ENCODE data around the gene EXOC6B.

Gene EXOC6B

GRCh38 chr2:72738096-72738495, 87.7 kb downstream of the EXOC6B start:
- H3K4ac ChIP-seq (ENCODE audit: low read depth, low read length), result no peak overlapping the region
- no peak overlapping the region for H2BK5ac ChIP-seq (ENCODE audit: low read length)
- H3K9ac ChIP-seq (ENCODE audit: low read length), result no peak overlapping the region
- H4K8ac ChIP-seq (ENCODE audit: low read depth, low read length), result no peak overlapping the region
- no peak overlapping the region for H3K56ac ChIP-seq (ENCODE audit: low read length)
- no peaks in the 10 kb centered on the region for H3K36me3 ChIP-seq (ENCODE audit: control insufficient read depth, insufficient read depth, low read length)
- no peaks in the 10 kb centered on the region for H3K79me2 ChIP-seq (ENCODE audit: control insufficient read depth, insufficient read depth, low read length)
- no peak overlapping the region for H3K27ac ChIP-seq (ENCODE audit: low read depth, low read length)
- H2AK5ac ChIP-seq (ENCODE audit: low read length), result no peak overlapping the region
- H2BK15ac ChIP-seq (replicated peaks; ENCODE audit: low read depth), result no peak overlapping the region
- H3K4me3 ChIP-seq (ENCODE audit: low read length), result no peak overlapping the region
- no peak for DNase-seq
- H4K5ac ChIP-seq (ENCODE audit: low read length), result no peak overlapping the region
- no peaks in the 10 kb centered on the region for H3K4me1 ChIP-seq (ENCODE audit: control insufficient read depth, low read depth, low read length)
- H3K4me2 ChIP-seq (ENCODE audit: low read length), result no peak overlapping the region
- no peaks in the 10 kb centered on the region for H3K27me3 ChIP-seq (ENCODE audit: insufficient read depth, low read length, poor library complexity)
- no peak overlapping the region for H3K18ac ChIP-seq (ENCODE audit: low read length)
- no peaks in the 10 kb centered on the region for H3K79me1 ChIP-seq (ENCODE audit: low read length)
- H3K23ac ChIP-seq (ENCODE audit: low read length), result no peak overlapping the region
- H2BK120ac ChIP-seq (ENCODE audit: low read depth, low read length), result no peak overlapping the region

- H3K18ac ChIP-seq (ENCODE audit: low read length), result no peak overlapping the region
- H2BK5ac ChIP-seq (ENCODE audit: low read length), result no peak overlapping the region
- no peak overlapping the region for H3K4ac ChIP-seq (ENCODE audit: low read depth, low read length)
- no peak overlapping the region for H3K4me3 ChIP-seq (ENCODE audit: low read length)
- H2AK5ac ChIP-seq (ENCODE audit: low read length), result no peak overlapping the region
- H3K79me2 ChIP-seq (ENCODE audit: control insufficient read depth, insufficient read depth, low read length), result no peaks in the 10 kb centered on the region
- no CpG with 5 or more reads among the region's 2 CpGs for WGBS (ENCODE audit: extremely low coverage, insufficient coverage, low lambda C conversion rate)
- H3K4me2 ChIP-seq (ENCODE audit: low read length), result no peak overlapping the region
- no peak overlapping the region for H3K23ac ChIP-seq (ENCODE audit: low read length)
- H3K27ac ChIP-seq (ENCODE audit: low read depth, low read length), result no peak overlapping the region
- no peak overlapping the region for H4K8ac ChIP-seq (ENCODE audit: low read depth, low read length)
- no peak overlapping the region for H4K5ac ChIP-seq (ENCODE audit: low read length)
- no peak overlapping the region for H3K9ac ChIP-seq (ENCODE audit: low read length)
- no peak overlapping the region for H2BK15ac ChIP-seq (replicated peaks; ENCODE audit: low read depth)
- DNase-seq, result no peak
- no peaks in the 10 kb centered on the region for H3K4me1 ChIP-seq (ENCODE audit: control insufficient read depth, low read depth, low read length)
- no peaks in the 10 kb centered on the region for H3K79me1 ChIP-seq (ENCODE audit: low read length)
- H3K56ac ChIP-seq (ENCODE audit: low read length), result no peak overlapping the region
- no peak overlapping the region for H2BK120ac ChIP-seq (ENCODE audit: low read depth, low read length)
- no peaks in the 10 kb centered on the region for H3K36me3 ChIP-seq (ENCODE audit: control insufficient read depth, insufficient read depth, low read length)
- H3K27me3 ChIP-seq (ENCODE audit: insufficient read depth, low read length, poor library complexity), result no peaks in the 10 kb centered on the region
These were observed 91.4 kb downstream of the EXOC6B start for GRCh38 chr2:72734432-72734831.

- Histone ChIP-seq H3K4me3 (ENCODE audit: low read length) (no peak overlapping the region), H4K5ac (ENCODE audit: low read length) (no peak overlapping the region), H3K23ac (ENCODE audit: low read length) (no peak overlapping the region), H2BK15ac (replicated peaks; ENCODE audit: low read depth) (no peak overlapping the region), H3K9ac (ENCODE audit: low read length) (no peak overlapping the region), H3K79me2 (ENCODE audit: control insufficient read depth, insufficient read depth, low read length) (no peaks in the 10 kb centered on the region), H3K4me1 (ENCODE audit: control insufficient read depth, low read depth, low read length) (no peaks in the 10 kb centered on the region), H3K79me1 (ENCODE audit: low read length) (no peaks in the 10 kb centered on the region), H3K4me2 (ENCODE audit: low read length) (no peak overlapping the region), H4K8ac (ENCODE audit: low read depth, low read length) (no peak overlapping the region), H2BK5ac (ENCODE audit: low read length) (no peak overlapping the region), H3K27me3 (ENCODE audit: insufficient read depth, low read length, poor library complexity) (no peaks in the 10 kb centered on the region), H3K27ac (ENCODE audit: low read depth, low read length) (no peak overlapping the region), H3K36me3 (ENCODE audit: control insufficient read depth, insufficient read depth, low read length) (no peaks in the 10 kb centered on the region), H2AK5ac (ENCODE audit: low read length) (no peak overlapping the region), H3K18ac (ENCODE audit: low read length) (no peak overlapping the region), H3K4ac (ENCODE audit: low read depth, low read length) (no peak overlapping the region), H3K56ac (ENCODE audit: low read length) (no peak overlapping the region), H2BK120ac (ENCODE audit: low read depth, low read length) (no peak overlapping the region)
- WGBS (ENCODE audit: extremely low coverage, insufficient coverage, low lambda C conversion rate), result no CpG with 5 or more reads among the region's 2 CpGs
- no peak for DNase-seq
These were observed 94.7 kb downstream of the EXOC6B start for GRCh38 chr2:72731116-72731515.

- no peaks in the 10 kb centered on the region for H3K36me3 ChIP-seq (ENCODE audit: control insufficient read depth, insufficient read depth, low read length)
- H3K18ac ChIP-seq (ENCODE audit: low read length), result no peak overlapping the region
- no peak overlapping the region for H3K9ac ChIP-seq (ENCODE audit: low read length)
- H3K56ac ChIP-seq (ENCODE audit: low read length), result no peak overlapping the region
- H3K4me1 ChIP-seq (ENCODE audit: control insufficient read depth, low read depth, low read length), result no peaks in the 10 kb centered on the region
- no peak overlapping the region for H4K8ac ChIP-seq (ENCODE audit: low read depth, low read length)
- no peak overlapping the region for H3K4ac ChIP-seq (ENCODE audit: low read depth, low read length)
- H2AK5ac ChIP-seq (ENCODE audit: low read length), result no peak overlapping the region
- no peak overlapping the region for H2BK5ac ChIP-seq (ENCODE audit: low read length)
- no peak overlapping the region for H3K4me2 ChIP-seq (ENCODE audit: low read length)
- no peaks in the 10 kb centered on the region for H3K79me2 ChIP-seq (ENCODE audit: control insufficient read depth, insufficient read depth, low read length)
- DNase-seq, result no peak
- no CpG with 5 or more reads among the region's 4 CpGs for WGBS (ENCODE audit: extremely low coverage, insufficient coverage, low lambda C conversion rate)
- H3K27me3 ChIP-seq (ENCODE audit: insufficient read depth, low read length, poor library complexity), result no peaks in the 10 kb centered on the region
- no peak overlapping the region for H3K23ac ChIP-seq (ENCODE audit: low read length)
- no peak overlapping the region for H4K5ac ChIP-seq (ENCODE audit: low read length)
- no peak overlapping the region for H3K27ac ChIP-seq (ENCODE audit: low read depth, low read length)
- no peaks in the 10 kb centered on the region for H3K79me1 ChIP-seq (ENCODE audit: low read length)
- no peak overlapping the region for H3K4me3 ChIP-seq (ENCODE audit: low read length)
- no peak overlapping the region for H2BK120ac ChIP-seq (ENCODE audit: low read depth, low read length)
- no peak overlapping the region for H2BK15ac ChIP-seq (replicated peaks; ENCODE audit: low read depth)
These were observed 98.5 kb downstream of the EXOC6B start for GRCh38 chr2:72727356-72727755.

- Histone ChIP-seq H3K4me2 (ENCODE audit: low read length) (no peak overlapping the region), H3K79me1 (ENCODE audit: low read length) (no peaks in the 10 kb centered on the region), H2BK120ac (ENCODE audit: low read depth, low read length) (no peak overlapping the region), H2AK5ac (ENCODE audit: low read length) (no peak overlapping the region), H2BK15ac (replicated peaks; ENCODE audit: low read depth) (no peak overlapping the region), H3K27ac (ENCODE audit: low read depth, low read length) (no peak overlapping the region), H3K4me1 (ENCODE audit: control insufficient read depth, low read depth, low read length) (no peaks in the 10 kb centered on the region), H3K23ac (ENCODE audit: low read length) (no peak overlapping the region), H3K27me3 (ENCODE audit: insufficient read depth, low read length, poor library complexity) (no peaks in the 10 kb centered on the region), H4K5ac (ENCODE audit: low read length) (no peak overlapping the region), H3K18ac (ENCODE audit: low read length) (no peak overlapping the region), H2BK5ac (ENCODE audit: low read length) (no peak overlapping the region), H3K4ac (ENCODE audit: low read depth, low read length) (no peak overlapping the region), H3K9ac (ENCODE audit: low read length) (no peak overlapping the region), H3K36me3 (ENCODE audit: control insufficient read depth, insufficient read depth, low read length) (no peaks in the 10 kb centered on the region), H4K8ac (ENCODE audit: low read depth, low read length) (no peak overlapping the region), H3K4me3 (ENCODE audit: low read length) (no peak overlapping the region), H3K79me2 (ENCODE audit: control insufficient read depth, insufficient read depth, low read length) (no peaks in the 10 kb centered on the region), H3K56ac (ENCODE audit: low read length) (no peak overlapping the region)
- WGBS (ENCODE audit: extremely low coverage, insufficient coverage, low lambda C conversion rate), result no CpG with 5 or more reads among the region's 3 CpGs
- DNase-seq, result no peak
These were observed 102.0 kb downstream of the EXOC6B start for GRCh38 chr2:72723769-72724370.

- H3K56ac ChIP-seq (ENCODE audit: low read length), result no peak overlapping the region
- H3K9ac ChIP-seq (ENCODE audit: low read length), result no peak overlapping the region
- no peak overlapping the region for H3K4me2 ChIP-seq (ENCODE audit: low read length)
- no peaks in the 10 kb centered on the region for H3K79me2 ChIP-seq (ENCODE audit: control insufficient read depth, insufficient read depth, low read length)
- peaks cover 2% of the 10 kb centered on the region for H3K4me1 ChIP-seq (ENCODE audit: control insufficient read depth, low read depth, low read length)
- no peak overlapping the region for H3K23ac ChIP-seq (ENCODE audit: low read length)
- no peak overlapping the region for H2BK5ac ChIP-seq (ENCODE audit: low read length)
- WGBS (ENCODE audit: extremely low coverage, insufficient coverage, low lambda C conversion rate), result no CpG with 5 or more reads among the region's 3 CpGs
- H2BK120ac ChIP-seq (ENCODE audit: low read depth, low read length), result no peak overlapping the region
- H3K27ac ChIP-seq (ENCODE audit: low read depth, low read length), result no peak overlapping the region
- peak; percentile 71 for DNase-seq
- no peak overlapping the region for H3K4ac ChIP-seq (ENCODE audit: low read depth, low read length)
- H3K79me1 ChIP-seq (ENCODE audit: low read length), result peaks cover 2% of the 10 kb centered on the region
- H2BK15ac ChIP-seq (replicated peaks; ENCODE audit: low read depth), result no peak overlapping the region
- H3K27me3 ChIP-seq (ENCODE audit: insufficient read depth, low read length, poor library complexity), result no peaks in the 10 kb centered on the region
- H3K4me3 ChIP-seq (ENCODE audit: low read length), result no peak overlapping the region
- H2AK5ac ChIP-seq (ENCODE audit: low read length), result no peak overlapping the region
- no peaks in the 10 kb centered on the region for H3K36me3 ChIP-seq (ENCODE audit: control insufficient read depth, insufficient read depth, low read length)
- no peak overlapping the region for H4K8ac ChIP-seq (ENCODE audit: low read depth, low read length)
- H4K5ac ChIP-seq (ENCODE audit: low read length), result no peak overlapping the region
- no peak overlapping the region for H3K18ac ChIP-seq (ENCODE audit: low read length)
These were observed 103.3 kb downstream of the EXOC6B start for GRCh38 chr2:72722492-72723070.
